DND-41 (cell line): ENCODE data around the gene TGM1.

Experiments
- CTCF ChIP-seq: IDR thresholded peaks from 2 replicates; pipeline ENCODE4 v1.5.1; 2012; ENCODE audit warnings: borderline replicate concordance, low read length, moderate library complexity, mild to moderate bottlenecking; ENCODE audit not compliant: poor library complexity, severe bottlenecking; ENCODE audit errors: extremely low read depth
- EZH2 ChIP-seq: IDR thresholded peaks from 3 replicates; pipeline ENCODE4 v1.6.1; 2012; ENCODE audit warnings: borderline replicate concordance, low read depth, mild to moderate bottlenecking, moderate library complexity, low read length, inconsistent platforms; ENCODE audit not compliant: severe bottlenecking

- TF ChIP-seq CTCF (no peak), EZH2 (no peak)
These were observed 16.2 kb downstream of the TGM1 start for GRCh38 chr14:24246765-24247212.
